Heart left ventricle (tissue), 13 donors: Measurements from ENCODE around the gene AIF1L.

ENCODE experiments used
- POLR2A ChIP-seq, 2 donors: fragments of 450-650 bp; IDR thresholded peaks; one replicate each; pipeline ENCODE4 v1.6.1; 2017; ENCODE audit warnings: antibody characterized with exemption in 2 of 2, mild to moderate bottlenecking in 2 of 2, moderate library complexity in 2 of 2
- TF ChIP-seq, protein P1 (sequence below), 12 donors: fragments of 200-600 bp; sonication (generic) in 4 of 12; IDR thresholded peaks; one replicate each; pipeline versions ENCODE4 v1.5.0 to v1.8.0; 2018 to 2022; ENCODE audit warnings: antibody characterized with exemption in 12 of 12, mild to moderate bottlenecking in 5 of 12
- donor health status: ischemic (EF 13 %, LVEDD 7.1; RV severe dilation, severe dysfunction).
- donor health status: DM: no; HTN: yes; CAD: no.
- donor health status: DM: no; HTN: no; CAD: no.
- donor health status: ischemic (EF 25% LVEDD 6.9; RV normal size, moderate dysfunction).
- donor health status: ischemic (EF 25% LVEDD 5.7; RV mildly dilated, moderate dysfunction).
- donor health status: ischemic (EF 35%, LVEDD 5.7; RV mildly dilated, moderate dysfunction).
- donor health status: nonischemic (EF 11% LVEDD 7.7; RV severe dilation, severe dysfunction).
- donor health status: DM: yes; HTN: yes; CAD: no.
- donor health status: PGD.
- donor health status: ischemic (EF 29% LVEDD 5.4; RV normal size, mild dysfunction).
- donor health status: nonischemic (EF 23%, LVEDD 6.1; RV moderate dilation, normal function).

DNA sequence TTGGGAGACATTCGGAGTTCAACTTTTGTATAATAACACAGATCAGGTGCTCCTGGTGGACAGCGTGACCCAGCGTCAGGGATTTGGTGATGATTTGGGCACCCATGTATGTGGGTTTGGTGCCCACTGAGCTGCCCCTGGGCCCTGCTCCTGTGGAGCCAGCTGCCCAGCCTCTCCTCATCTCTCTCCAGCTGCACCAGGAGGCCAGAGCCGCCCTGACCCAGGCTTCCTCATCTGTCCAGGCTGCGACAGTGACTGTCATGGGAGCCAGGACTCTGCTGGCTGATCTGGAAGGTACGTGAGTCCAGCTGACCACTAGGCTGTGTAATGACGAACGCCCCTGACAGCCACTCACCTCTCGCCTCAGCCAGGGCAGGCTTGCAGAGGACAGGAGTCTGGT lies 14.5 kb upstream of the AIF1L start:
- TF ChIP-seq, protein P1, sequence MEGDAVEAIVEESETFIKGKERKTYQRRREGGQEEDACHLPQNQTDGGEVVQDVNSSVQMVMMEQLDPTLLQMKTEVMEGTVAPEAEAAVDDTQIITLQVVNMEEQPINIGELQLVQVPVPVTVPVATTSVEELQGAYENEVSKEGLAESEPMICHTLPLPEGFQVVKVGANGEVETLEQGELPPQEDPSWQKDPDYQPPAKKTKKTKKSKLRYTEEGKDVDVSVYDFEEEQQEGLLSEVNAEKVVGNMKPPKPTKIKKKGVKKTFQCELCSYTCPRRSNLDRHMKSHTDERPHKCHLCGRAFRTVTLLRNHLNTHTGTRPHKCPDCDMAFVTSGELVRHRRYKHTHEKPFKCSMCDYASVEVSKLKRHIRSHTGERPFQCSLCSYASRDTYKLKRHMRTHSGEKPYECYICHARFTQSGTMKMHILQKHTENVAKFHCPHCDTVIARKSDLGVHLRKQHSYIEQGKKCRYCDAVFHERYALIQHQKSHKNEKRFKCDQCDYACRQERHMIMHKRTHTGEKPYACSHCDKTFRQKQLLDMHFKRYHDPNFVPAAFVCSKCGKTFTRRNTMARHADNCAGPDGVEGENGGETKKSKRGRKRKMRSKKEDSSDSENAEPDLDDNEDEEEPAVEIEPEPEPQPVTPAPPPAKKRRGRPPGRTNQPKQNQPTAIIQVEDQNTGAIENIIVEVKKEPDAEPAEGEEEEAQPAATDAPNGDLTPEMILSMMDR (IDR thresholded peaks at IDR 0.05): no peak
- TF ChIP-seq POLR2A (IDR thresholded peaks at IDR 0.05): no peak
